Measurements from ENCODE around the gene RNF126.
"Not testable (repeated sequence)": the region's sequence is repeated elsewhere in the genome, so short reads cannot be mapped to it uniquely, and the experiment has no call there.

Gene RNF126

GRCh38 chr19:662962-663681 lies at the start of gene RNF126:
Gene RNF126, minus strand, starts transcription at chr19:663214. Its CDS starts 93 bp downstream, at chr19:663121.
- peak; percentile 91 for DNase-seq (ENCODE audit: low read depth)

DNA sequence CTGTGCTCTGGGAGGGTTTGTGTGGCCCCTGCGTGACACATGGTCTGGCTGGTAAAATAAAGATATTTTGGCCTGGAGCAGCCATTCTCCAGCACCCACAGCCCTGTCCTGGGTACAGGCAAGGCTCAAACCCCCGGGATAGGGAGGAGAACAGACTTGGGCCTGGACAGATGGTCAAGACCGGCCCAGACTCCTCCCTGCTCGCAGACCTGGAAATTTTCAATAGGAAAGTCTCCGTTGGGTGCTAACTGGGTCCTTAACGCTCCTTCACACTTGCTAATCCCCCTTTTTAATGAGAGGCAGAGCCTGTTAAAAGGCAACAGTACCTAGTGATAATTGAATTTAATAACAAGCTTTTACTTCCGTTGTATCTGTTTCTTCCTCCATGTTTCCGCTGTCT lies 48.2 kb upstream of the RNF126 start:
- no peak for DNase-seq (ENCODE audit: low read depth)

- no peak for DNase-seq (ENCODE audit: low read depth)
Observed at GRCh38 chr19:710767-711166, 47.8 kb upstream of the RNF126 start.

DNA sequence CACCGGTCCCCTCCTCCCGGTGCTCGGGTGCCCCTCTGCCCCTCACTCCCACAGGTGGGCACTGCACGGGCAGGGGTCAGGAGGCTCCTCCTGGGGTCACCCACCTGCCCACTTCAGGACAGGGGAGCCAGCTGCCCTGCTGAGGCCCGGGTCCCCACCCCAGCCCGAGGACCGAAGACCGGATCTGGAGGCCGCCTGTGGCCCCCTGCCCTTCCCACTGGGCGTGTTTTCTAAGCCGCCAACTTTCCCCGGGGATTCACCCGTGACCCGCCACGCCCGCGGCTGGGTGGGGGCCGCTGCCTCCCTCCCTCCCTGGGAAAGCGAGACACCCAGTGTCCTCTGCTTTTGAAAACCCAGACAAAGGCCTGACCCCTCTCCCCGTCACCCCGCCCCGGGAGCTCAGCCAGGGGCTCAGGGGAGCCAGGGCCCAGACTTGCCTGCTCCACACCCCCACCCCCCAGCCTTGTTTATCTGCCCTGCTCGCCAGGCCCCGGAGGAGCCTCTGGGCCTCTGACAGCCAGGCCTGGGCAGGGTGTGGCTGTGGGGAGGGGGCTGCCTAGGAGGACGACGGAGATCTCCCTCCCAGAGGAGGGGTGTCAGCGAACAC lies 47.1 kb upstream of the RNF126 start:
- DNase-seq (ENCODE audit: low read depth) = no peak

- DNase-seq (ENCODE audit: low read depth) = no peak
Observed at GRCh38 chr19:709196-709964, 46.4 kb upstream of the RNF126 start.

- no peak for DNase-seq (ENCODE audit: low read depth)
Observed at GRCh38 chr19:708154-709143, 45.4 kb upstream of the RNF126 start, which contains the start of gene PALM. Gene PALM, plus strand, starts transcription at chr19:708935. Its CDS starts 212 bp downstream, at chr19:709147.

GRCh38 chr19:704447-704741 lies 41.4 kb upstream of the RNF126 start:
- no peak for DNase-seq (ENCODE audit: low read depth)

- DNase-seq (ENCODE audit: low read depth) = peak; percentile 34
Observed at GRCh38 chr19:703651-704446, 40.8 kb upstream of the RNF126 start.

DNA sequence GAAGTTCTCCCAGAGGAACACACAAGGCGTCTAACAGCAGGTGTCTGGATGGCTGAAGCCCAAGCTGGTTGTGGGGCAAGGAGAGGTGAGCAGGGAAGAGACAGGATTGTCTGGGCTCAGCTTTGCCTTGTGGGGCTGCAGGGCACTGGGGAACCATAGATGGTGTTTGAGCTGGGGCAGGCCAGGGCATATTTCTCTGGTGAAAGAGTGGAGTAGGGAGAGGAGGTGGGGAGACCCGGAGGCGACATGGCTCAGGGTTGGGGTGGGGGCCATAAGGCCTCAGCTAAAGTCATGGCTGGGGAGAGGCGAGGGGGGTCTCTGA lies 40.3 kb upstream of the RNF126 start:
- no peak for DNase-seq (ENCODE audit: low read depth)

DNA sequence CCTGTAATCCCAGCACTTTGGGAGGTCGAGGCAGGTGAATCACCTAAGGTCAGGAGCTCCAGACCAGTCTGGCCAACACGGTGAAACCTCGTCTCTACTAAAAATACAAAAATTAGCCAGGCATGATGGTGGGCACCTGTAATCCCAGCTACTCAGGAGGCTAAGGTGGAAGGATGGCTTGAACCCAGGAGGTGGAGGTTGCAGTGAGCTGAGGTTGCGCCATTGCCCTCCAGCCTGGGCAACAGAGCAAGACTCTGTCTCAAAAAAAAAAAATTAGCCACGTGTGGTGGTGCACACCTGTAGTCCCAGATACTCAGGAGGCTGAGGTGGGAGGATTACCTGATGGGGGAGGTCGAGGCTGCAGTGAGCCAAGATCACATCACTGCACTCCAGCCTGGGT lies 39.8 kb upstream of the RNF126 start:
- DNase-seq (ENCODE audit: low read depth) = not testable (repeated sequence)

- DNase-seq (ENCODE audit: low read depth) = not testable (repeated sequence)
Observed at GRCh38 chr19:699885-700284, 36.9 kb upstream of the RNF126 start.

GRCh38 chr19:698529-698928 lies 35.5 kb upstream of the RNF126 start:
- DNase-seq (ENCODE audit: low read depth) = not testable (repeated sequence)

DNA sequence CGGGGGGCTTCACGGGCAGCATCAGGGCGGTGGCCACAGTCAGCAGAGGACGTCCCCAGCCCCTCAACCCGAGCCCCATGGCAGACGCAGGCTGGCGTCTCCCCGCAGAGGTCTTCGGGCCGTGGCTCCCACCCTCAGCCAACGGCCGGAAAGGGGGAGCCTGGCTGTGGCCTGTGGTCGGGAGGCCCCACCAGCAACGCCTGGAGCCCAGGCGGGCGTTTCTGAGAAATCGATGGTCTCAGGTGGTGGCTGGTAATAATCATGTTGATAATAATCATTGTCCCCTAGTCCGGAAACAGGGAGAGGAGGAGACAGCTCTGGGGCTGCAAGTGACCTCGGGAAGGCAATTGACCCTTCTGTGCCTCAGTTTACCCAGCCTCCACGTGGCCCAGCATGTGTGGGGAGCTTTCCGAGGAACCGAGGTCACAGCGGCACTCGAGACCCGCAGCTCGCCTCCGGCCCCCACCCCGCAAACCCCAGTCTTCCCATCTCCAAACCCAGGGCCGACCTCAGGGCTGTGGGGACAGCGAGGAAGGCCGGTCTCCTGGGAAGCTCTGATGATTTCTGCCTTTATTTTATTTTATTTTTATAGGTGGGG lies 32.4 kb upstream of the RNF126 start, which contains the start of gene PRSS57:
Gene PRSS57 (minus strand): TSS at position 101 of the 598 bp plus-strand sequence. CDS start 22 bp downstream, at position 79.
- DNase-seq (ENCODE audit: low read depth) = no peak

DNA sequence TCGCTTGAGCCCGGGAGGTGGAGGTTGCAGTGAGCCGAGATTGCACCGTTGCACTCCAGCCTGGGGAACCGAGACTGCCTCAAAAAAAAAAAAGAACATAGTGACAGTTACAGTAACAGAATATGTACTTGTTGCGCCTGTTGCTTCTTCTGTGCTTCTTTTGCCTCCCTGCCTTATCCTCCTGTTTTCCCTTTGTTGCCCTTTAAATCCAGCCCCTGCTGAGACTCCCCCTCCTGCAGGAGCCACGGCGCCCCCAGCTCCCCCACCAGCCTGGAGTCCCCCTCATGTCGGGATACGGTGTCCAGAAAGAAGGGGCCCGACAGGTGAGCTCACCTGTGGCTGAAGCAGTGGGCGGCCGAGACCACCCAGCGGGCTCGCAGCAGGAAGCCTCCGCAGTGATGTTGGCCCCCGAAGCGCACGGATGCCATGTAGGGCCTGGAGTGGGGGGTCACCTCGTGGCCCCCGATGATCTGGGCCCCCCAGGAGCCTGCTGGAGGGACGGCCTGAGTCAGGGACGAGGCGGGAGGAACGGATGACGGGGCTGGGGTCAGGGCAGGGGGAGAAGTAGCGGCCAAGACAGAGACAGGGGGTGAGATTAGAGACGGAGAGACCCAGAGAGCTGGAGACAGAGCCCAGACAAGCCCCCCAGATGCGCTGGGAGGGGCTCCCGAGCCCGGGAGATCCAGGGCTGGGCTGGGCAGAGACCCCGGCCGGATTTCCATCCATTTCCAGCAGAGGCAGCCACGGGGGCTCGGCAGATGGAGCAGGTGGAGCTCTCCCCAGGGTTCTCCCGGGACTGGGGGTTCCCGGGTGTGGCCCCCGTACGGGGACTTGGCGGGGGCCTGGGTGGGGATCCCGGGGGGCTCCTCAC lies 31.7 kb upstream of the RNF126 start:
- DNase-seq (ENCODE audit: low read depth) = no peak

DNA sequence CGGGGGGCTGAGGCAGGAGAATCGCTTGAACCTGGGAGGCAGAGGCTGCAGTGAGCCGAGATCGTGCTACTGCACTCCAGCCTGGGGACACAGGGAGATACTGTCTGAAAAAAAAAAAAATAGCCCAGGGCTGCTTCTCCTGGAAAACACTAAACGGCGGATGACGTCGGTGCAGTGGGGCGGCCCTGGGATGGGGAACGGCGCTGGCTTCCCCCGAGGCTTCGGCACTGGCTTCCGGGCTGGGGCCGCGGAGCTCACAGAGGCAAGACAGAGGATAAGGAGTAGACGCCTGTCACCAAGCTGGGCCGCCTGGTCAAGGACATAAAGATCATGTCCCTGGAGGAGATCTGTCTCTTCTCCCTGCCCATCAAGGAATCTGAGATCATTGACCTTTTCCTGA lies 27.2 kb upstream of the RNF126 start:
- DNase-seq (ENCODE audit: low read depth) = no peak

GRCh38 chr19:688992-689391 lies 26.0 kb upstream of the RNF126 start:
- DNase-seq (ENCODE audit: low read depth) = no peak

- peak; percentile 52 for DNase-seq (ENCODE audit: low read depth)
Observed at GRCh38 chr19:688214-688613, 25.2 kb upstream of the RNF126 start.

GRCh38 chr19:687569-688166 lies 24.7 kb upstream of the RNF126 start:
- DNase-seq (ENCODE audit: low read depth) = no peak

DNA sequence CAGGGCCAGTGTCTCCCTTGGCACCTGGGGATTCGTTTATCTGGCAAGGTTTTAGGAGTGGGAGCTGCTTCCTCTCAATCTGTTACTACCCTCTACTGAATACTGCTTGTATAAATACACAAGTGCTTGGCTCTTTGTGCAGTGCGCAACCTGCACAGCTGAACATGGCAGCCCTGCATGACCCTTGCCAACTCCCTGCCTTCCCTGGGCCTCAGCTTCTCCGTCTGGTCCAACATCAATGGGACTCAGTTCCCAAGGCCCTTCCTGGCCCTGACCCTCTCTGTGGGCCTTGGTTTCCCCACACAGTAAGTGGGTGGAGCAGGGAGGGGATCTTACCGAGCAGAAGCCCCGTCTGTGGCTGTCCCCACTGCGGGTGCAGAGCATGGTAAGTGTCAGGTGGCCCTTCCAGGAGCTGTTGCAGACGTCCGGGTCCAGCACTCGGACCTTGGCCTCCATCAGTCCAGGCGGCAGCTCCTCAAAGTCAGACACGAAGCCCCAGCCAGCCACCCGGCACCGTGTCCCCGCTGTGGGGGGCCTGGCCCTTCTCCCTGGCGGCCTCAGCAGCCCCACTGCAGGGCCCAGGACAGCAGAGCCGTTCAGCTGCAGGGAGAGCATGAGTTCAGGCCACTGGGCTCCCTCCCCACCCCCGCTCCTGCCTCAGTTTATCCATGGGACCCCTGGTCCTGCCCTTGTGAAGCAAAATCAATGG lies 23.7 kb upstream of the RNF126 start:
- no peak for DNase-seq (ENCODE audit: low read depth)
